Astrocyte of the cerebellum (primary cell): Measurements from ENCODE around the gene MYH9.

Source experiments
- DNase-seq: peaks from one replicate; pipeline ENCODE4 v3.0.0-alpha.2; 2011; ENCODE audit warnings: low read depth
- H3K4me3 ChIP-seq: 2 replicates; pipeline ENCODE4 v1.5.1; 2011; ENCODE audit warnings: mild to moderate bottlenecking, low read depth, low read length, moderate library complexity
- in situ Hi-C: cut with HindIII; loops from 2 replicates; pipeline ENCODE4 v1.10.0; 2017; ENCODE audit warnings: low sequenced_read_pairs
- TF ChIP-seq, protein P1 (sequence below): IDR thresholded peaks from 2 replicates; pipeline ENCODE4 v1.5.1; 2012; ENCODE audit warnings: low read length, low read depth, moderate library complexity, mild to moderate bottlenecking; ENCODE audit errors: missing control alignments

The MYH9 gene

DNA sequence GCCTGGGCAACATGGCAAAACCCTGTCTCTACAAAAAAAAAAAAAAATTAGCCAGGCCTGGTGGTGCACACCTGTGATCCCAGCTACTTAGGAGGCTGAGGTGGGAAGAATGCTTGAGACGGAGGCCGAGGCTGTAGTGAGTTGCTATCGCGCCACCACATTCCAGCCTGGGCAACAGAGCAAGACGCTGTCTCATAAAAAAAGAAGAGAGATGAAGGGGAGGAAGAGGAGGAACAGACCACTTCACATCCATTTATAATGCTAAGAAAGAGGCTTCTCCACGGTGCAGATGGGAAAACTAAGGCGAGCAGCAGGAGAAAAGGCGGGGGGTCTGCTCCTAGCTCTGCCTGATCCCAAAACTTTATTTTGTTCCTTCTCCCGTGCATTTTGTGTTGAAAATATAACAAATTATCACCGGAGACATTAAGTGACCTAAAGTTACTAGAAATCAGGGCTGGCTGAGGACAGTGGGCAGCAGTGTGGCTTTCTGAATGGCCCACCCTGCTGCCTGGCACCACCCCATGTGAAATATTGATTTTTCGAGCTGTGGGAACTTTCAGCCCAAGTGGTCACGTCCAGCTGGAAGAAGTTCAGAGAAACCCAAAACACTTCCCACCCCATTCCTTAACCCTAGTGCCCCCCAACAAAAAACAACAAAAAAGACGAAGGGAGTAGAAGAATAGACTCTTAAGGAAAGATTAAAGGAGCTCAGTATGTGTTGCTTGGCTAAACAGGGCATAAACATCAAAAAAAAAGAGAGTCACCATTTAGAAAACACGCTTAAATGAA is 9.5 kb downstream of the MYH9 start:
- in situ Hi-C loops = no loop called here
- TF ChIP-seq, protein P1, sequence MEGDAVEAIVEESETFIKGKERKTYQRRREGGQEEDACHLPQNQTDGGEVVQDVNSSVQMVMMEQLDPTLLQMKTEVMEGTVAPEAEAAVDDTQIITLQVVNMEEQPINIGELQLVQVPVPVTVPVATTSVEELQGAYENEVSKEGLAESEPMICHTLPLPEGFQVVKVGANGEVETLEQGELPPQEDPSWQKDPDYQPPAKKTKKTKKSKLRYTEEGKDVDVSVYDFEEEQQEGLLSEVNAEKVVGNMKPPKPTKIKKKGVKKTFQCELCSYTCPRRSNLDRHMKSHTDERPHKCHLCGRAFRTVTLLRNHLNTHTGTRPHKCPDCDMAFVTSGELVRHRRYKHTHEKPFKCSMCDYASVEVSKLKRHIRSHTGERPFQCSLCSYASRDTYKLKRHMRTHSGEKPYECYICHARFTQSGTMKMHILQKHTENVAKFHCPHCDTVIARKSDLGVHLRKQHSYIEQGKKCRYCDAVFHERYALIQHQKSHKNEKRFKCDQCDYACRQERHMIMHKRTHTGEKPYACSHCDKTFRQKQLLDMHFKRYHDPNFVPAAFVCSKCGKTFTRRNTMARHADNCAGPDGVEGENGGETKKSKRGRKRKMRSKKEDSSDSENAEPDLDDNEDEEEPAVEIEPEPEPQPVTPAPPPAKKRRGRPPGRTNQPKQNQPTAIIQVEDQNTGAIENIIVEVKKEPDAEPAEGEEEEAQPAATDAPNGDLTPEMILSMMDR = no peak
- H3K4me3 ChIP-seq = no peak overlapping the region

DNA sequence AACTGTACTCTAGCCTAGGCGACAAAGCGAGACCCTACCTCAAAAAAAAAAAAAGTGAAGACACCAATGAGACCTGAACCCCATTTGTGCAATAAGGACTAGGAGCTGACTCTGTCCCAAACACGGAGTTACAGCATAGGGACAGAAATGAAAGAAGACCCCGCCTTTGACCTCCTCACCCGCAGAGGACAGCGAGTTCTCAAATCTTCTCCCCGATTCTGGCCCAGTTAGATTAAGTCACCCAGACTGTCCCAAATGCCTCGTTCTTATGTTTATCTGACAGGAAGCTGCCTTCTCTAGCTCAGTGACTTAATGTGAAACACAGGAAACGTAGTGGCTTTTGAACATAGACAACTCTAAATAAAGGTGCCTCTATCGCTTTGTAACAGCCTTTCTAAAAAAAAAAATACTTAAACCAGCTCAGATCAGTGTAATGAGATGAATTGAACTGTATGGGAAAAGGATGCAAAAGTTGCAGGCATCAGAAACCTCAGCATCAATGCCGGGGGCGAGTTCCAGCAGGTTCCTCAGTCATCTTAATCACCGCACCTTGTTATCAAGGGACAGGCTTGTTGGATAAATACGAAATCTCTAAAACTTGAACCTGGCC is 10.6 kb downstream of the MYH9 start:
- DNase-seq = no peak
- TF ChIP-seq, protein P1 = no peak
- no peak overlapping the region for H3K4me3 ChIP-seq
- in situ Hi-C loops = no loop called here

More for the DNA sequence above, 9.5 kb downstream of the MYH9 start:
- DNase-seq = no peak

DNA sequence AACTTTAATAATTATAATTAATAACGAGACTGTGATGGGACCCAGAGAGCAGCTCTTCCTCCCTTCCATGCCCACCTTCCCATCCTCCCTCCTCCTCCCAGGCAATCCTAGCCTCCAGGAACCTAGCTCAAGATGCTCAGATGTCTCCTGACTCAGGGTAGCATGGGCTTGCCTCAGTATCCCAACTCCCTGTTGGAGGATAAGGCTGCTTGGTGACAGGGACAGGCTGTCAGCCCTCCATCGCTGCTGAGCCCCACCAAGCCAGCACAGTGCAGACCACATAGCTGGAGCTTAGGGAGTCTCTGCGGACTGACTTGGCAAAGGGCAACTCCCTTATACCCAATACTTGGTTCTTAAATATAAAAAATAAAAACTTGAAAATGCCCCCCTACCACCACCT is 11.5 kb downstream of the MYH9 start:
- no peak overlapping the region for H3K4me3 ChIP-seq
- TF ChIP-seq, protein P1 = no peak
- in situ Hi-C loops = no loop called here
- no peak for DNase-seq

DNA sequence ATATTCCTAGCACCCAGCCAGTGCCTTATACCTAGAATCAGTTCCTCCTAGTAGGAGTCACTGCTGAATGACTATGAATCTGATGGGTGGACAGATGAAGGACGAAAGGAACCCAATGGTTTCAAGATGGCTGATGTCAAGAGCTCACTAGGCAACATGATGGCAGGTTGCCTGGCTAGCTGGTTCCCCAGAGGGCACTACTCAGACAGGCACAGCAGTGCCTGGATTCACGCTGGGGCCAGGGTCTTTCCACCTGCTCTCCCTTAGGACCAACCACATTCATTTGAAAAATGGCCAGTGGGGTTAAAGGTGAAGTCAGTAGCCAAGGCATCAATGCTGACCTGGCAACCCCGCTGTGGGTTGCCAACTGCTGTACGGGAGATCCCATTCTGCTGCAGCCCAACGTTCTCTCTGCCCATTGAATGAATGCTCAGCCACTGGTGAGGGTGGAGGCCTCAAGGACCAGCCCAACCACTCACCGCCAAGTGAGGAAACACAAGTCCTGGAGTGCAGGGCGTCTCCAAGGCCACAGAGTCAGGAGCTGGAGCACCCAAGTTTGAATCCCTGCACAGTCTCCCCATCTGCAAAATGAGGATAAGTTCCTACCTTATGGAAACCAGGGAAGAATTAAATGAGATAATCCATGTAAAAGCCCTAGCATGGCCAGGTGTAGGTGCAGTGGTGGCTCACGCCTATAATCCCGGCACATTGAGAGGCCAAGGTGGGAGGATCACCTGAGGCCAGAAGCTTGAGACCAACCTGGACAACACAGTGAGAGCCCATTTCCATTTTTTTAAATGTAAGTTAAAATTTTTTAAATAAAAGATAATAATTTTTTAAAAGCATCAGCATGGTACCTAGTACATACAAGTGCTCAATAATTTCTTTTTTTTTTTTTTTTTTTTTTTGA is 12.4 kb downstream of the MYH9 start:
- H3K4me3 ChIP-seq = no peak overlapping the region
- TF ChIP-seq, protein P1 = no peak
- DNase-seq = no peak
- in situ Hi-C loops = no loop called here

DNA sequence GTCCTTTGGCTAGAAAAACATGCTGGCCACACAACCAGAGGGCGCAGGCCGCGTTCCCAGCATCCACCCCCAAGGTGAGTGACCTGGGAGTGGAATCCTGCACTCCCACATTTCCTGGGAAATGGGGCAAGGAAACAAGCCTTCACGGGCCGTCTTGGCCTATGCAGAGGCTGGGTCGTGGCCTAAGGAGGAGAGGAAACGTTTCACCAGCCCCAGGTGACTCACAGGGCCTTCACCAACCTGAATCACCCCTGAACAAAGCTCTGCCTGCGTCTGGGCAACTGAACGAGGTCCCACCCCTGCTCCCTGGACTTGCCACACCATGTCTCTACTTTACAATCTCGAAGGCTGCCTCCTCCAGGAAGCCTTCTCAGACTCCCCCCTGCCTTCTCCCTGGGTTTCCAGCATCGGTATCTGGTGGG is 13.2 kb downstream of the MYH9 start:
- TF ChIP-seq, protein P1 = no peak
- in situ Hi-C loops = no loop called here
- no peak for DNase-seq
- H3K4me3 ChIP-seq = no peak overlapping the region

DNA sequence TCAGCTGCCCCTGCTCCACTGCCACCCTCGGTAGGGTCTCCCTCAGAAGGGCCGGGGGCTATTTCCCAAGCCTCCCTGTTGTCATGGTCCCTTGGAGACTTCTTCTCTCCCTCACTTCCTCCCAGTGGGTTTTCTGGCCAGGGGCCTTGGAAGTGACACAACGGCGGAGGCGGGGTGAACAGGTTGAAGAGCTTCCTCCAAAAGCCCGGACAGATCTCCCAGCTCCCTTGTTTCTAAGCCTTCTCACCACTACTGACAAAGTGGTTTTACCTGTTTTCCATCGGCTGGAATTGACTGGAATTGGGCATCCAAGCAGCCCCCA is 14.5 kb downstream of the MYH9 start:
- DNase-seq = no peak
- no peak overlapping the region for H3K4me3 ChIP-seq
- in situ Hi-C loops = no loop called here
- TF ChIP-seq, protein P1 = no peak
